ENCODE measurements around the gene ZNHIT2. TPM values are rescaled to one million over a fixed set of nuclear protein-coding genes. Genes with fewer than 3 reads are reported as not detected.

ZNHIT2 gene
- total RNA-seq, 1 experiment from 2014 or later, result 27.4 TPM

DNA sequence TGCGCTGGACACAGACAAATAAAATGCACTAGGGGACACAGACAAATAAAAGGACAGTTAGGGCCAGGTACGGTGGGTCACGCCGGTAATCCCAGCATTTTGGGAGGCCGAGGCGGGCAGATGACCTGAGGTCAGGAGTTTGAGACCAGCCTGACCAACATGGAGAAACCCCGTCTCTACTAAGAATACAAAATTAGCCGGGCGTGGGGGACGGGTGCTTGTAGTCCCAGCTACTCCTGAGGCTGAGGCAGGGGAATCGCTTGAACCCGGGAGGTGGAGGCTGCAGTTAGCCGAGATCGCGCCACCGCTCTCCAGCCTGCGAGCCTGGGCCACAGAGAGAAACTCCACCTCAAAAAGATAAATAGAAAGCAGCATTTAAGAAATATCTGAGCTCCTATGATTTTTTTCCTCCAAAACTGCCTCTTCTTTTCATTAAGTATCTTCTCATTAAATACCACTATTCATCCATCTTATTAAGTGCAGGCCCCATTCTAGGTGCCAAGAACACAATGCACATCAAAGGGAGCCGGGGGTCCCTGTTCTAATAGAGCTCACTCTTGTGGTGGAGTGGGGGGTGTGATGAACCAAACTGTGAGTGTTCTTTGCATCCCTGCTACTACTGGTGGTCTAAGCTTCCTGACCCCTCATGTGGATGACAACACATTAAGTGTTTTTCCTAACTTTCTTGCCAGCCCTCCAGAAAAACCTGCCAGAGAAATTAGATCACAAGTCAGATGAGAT is 766 bp upstream of the ZNHIT2 start:
- Histone ChIP-seq H3K27ac (ENCODE audit: low read depth, low read length, poor library complexity, severe bottlenecking) (no peak overlapping the region), H3K4me3 (ENCODE audit: low read depth, low read length, poor library complexity, severe bottlenecking) (peak overlapping the region; percentile 95), H3K36me3 (ENCODE audit: insufficient read depth, low read length, poor library complexity, severe bottlenecking) (peaks cover 41% of the 10 kb centered on the region), H3K27me3 (replicated peaks; ENCODE audit: insufficient read depth, low read depth, low read length, poor library complexity) (no peaks in the 10 kb centered on the region), H3K4me1 (ENCODE audit: insufficient read depth, low read length, poor library complexity, severe bottlenecking) (peaks cover 23% of the 10 kb centered on the region), H3K9me3 (ENCODE audit: low read depth, low read length, poor library complexity, severe bottlenecking) (no peaks in the 10 kb centered on the region)
- POLR2A ChIA-PET (ENCODE audit: low non-redundant PET), result no interaction called here
- DNase-seq (ENCODE audit: low spot score), result no peak
- BruUV-seq (replicated peaks), result no TSS peak
- TF ChIP-seq EZH2 (IDR thresholded peaks at IDR 0.05; ENCODE audit: borderline replicate concordance, low read depth, low read length, poor library complexity, severe bottlenecking) (no peak), CTCF (conservative IDR thresholded peaks at IDR 0.05; ENCODE audit: low read depth, low read length) (no peak)
- CTCF ChIA-PET, result interaction anchor here (0.8 to 1.0 kb wide), 2 partner anchors 17 to 270 kb away, joined by 3 to 7 read pairs; no protein-coding TSS in a partner anchor
- intact Hi-C loops (cut with micrococcal nuclease; ENCODE audit: unreplicated experiment), result loop anchor here (5.0 to 10.0 kb wide), 3 partner anchors 91 to 333 kb away; partner anchors contain the start of gene SNX15

DNA sequence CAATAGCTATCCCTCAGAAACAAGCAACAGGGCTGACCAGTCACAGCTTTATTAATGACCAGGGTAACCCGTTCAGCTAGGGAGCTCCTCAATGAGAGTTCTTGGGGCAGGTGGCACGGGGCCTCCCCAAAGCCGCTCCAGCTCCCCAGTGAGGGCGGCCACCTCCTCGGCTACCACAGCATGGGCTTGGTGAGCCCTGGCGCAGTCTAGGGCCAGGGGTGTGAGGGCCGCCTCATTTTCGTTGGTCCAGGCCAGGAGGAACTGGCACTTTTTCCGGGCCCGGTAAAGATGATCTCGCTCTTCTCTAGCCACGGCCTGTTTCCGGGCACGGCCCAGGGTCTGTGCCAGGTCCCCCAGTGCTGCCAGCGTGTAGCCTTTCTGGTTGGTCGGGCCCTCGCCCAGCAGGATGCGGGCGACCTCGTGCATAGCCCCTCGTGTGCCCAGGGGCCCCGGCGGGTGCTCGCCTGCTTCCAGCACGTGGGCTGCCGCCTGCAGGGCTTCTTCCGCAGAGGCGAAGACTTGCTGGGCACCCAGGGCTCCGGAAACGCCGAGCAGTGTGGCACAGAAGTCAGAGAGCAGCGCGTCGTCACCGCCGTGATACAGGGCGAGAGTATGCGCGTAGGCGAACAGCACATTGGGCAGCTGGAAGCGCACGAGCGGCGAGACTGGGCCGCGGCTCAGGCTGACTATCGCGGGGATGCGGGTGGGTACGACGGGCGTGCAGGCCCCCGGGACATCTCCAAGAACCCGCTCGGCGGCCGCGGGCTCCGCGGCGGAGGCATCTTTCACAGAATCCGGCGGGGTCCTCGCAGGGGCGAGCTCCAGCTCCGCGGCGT is 913 bp downstream of the ZNHIT2 start:
- intact Hi-C loops (cut with micrococcal nuclease; ENCODE audit: unreplicated experiment), result loop anchor here (5.0 to 10.0 kb wide), 3 partner anchors 89 to 332 kb away; partner anchors contain the start of gene SNX15
- ChIA-PET CTCF (no interaction called here), POLR2A (ENCODE audit: low non-redundant PET) (interaction anchor here (0.7 kb wide), 1 partner anchor 9 kb away, joined by 3 read pairs; no protein-coding TSS in a partner anchor)
- BruUV-seq (replicated peaks), result no TSS peak
- peak overlapping the region; percentile 92 for H3K27ac ChIP-seq (ENCODE audit: low read depth, low read length, poor library complexity, severe bottlenecking)
- H3K27me3 ChIP-seq (replicated peaks; ENCODE audit: insufficient read depth, low read depth, low read length, poor library complexity), result no peaks in the 10 kb centered on the region
- TF ChIP-seq CTCF (conservative IDR thresholded peaks at IDR 0.05; ENCODE audit: low read depth, low read length), result no peak
- no peak for TF ChIP-seq EZH2 (IDR thresholded peaks at IDR 0.05; ENCODE audit: borderline replicate concordance, low read depth, low read length, poor library complexity, severe bottlenecking)
- H3K9me3 ChIP-seq (ENCODE audit: low read depth, low read length, poor library complexity, severe bottlenecking), result no peaks in the 10 kb centered on the region
- peaks cover 29% of the 10 kb centered on the region for H3K4me1 ChIP-seq (ENCODE audit: insufficient read depth, low read length, poor library complexity, severe bottlenecking)
- peaks cover 41% of the 10 kb centered on the region for H3K36me3 ChIP-seq (ENCODE audit: insufficient read depth, low read length, poor library complexity, severe bottlenecking)
- DNase-seq (ENCODE audit: low spot score), result peak; percentile 71
- peak overlapping the region; percentile 95 for H3K4me3 ChIP-seq (ENCODE audit: low read depth, low read length, poor library complexity, severe bottlenecking)

- H3K4me1 ChIP-seq (ENCODE audit: insufficient read depth, low read length, poor library complexity, severe bottlenecking), result peaks cover 25% of the 10 kb centered on the region
- BruUV-seq (replicated peaks), result no TSS peak
- H3K4me3 ChIP-seq (ENCODE audit: low read depth, low read length, poor library complexity, severe bottlenecking), result peak overlapping the region; percentile 95
- CTCF ChIA-PET, result no interaction called here
- POLR2A ChIA-PET (ENCODE audit: low non-redundant PET), result no interaction called here
- DNase-seq (ENCODE audit: low spot score), result no peak
- H3K27me3 ChIP-seq (replicated peaks; ENCODE audit: insufficient read depth, low read depth, low read length, poor library complexity), result no peaks in the 10 kb centered on the region
- no peak for TF ChIP-seq CTCF (conservative IDR thresholded peaks at IDR 0.05; ENCODE audit: low read depth, low read length)
- no peak for TF ChIP-seq EZH2 (IDR thresholded peaks at IDR 0.05; ENCODE audit: borderline replicate concordance, low read depth, low read length, poor library complexity, severe bottlenecking)
- intact Hi-C loops (cut with micrococcal nuclease; ENCODE audit: unreplicated experiment), result loop anchor here (5.0 to 10.0 kb wide), 3 partner anchors 88 to 331 kb away; partner anchors contain the start of gene SNX15
- H3K36me3 ChIP-seq (ENCODE audit: insufficient read depth, low read length, poor library complexity, severe bottlenecking), result peaks cover 31% of the 10 kb centered on the region
- H3K27ac ChIP-seq (ENCODE audit: low read depth, low read length, poor library complexity, severe bottlenecking), result no peak overlapping the region
- H3K9me3 ChIP-seq (ENCODE audit: low read depth, low read length, poor library complexity, severe bottlenecking), result no peaks in the 10 kb centered on the region
These were observed 2.0 kb downstream of the ZNHIT2 start for GRCh38 chr11:65115361-65116082.

Measured in A673 (cell line).